ENCODE data around the gene ADGRF5.

The ADGRF5 gene

DNA sequence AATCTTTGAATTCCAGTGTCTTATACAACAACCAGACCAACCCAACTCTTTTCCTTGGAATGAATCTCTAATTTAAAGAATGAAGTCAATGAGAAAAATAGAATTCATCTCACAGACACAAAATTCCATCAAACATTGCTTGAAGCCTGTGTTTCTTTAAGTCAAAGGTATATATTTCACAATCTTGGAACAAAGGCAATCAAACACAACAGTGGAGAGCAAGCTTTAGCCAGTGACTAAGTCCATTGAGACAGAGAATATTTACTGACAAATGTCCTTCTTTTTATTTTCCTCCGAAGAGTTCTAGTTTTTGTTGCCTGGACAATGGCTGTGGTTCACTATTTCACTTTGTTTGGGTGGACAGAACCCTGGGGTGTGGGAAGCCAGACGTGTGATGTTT, 92.8 kb downstream of the ADGRF5 start:
- DNase-seq (ENCODE audit: low read depth in 2 of 2), result no peak

- DNase-seq (ENCODE audit: low read depth in 2 of 2), result no peak
Observed at GRCh38 chr6:46821458-46821881, 100.3 kb downstream of the ADGRF5 start.

DNA sequence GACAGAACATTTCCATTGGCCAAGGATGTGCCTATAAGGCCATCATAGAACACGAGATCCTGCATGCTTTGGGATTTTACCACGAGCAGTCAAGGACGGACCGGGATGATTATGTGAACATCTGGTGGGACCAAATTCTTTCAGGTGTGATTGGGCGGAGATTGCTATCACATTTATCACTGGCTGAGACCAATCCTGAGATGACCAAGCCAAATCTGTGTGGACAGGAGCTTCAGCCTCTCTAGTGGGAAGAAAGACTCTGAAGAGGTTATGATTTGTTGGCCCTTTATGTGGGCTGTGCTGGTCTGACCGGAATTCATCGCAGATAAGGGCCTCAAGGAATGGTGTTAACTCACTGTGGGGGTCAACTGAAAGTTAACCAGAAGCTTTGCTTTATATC, 102.2 kb downstream of the ADGRF5 start:
- no peak for DNase-seq (ENCODE audit: low read depth in 2 of 2)

DNA sequence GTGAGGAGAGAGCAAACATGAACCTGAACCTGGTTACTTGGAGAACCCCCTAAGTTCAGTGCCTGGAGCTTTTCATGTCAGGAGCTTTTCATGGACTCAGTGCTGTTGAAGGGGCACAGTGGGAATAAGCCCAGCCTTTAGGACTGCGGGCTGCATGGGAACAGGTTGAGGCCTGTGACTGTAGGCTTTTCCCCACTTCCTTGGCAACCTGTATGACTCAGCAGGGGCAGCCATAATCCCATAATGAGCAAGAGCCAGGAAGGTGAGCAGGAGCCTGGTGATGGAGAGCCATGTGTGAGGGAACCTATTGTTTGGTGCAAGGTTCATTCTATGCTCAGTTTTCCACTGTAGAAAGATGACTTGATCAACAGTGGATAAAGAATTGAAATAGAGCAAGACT, 105.1 kb downstream of the ADGRF5 start:
- no peak for DNase-seq (ENCODE audit: low read depth in 2 of 2)

DNA sequence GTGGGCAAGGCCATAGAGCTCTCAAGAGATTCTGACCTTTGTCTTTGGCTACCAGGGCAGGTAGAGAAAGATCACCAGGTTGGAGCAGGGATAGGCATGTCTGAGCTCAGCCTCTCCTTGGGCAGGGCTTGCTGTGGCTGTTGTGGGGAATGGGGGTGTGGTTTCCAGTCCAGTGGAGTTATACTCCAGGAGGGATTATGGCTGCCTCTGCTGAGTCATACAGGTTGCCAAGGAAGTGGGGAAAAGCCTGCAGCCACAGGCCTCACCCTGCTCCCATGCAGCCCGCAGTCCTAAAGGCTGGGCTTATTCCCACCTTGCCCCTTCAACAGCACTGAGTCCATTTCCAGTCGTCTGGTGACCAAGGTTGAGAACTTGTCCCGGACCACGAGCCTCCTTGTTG, 106.6 kb downstream of the ADGRF5 start:
- no peak for DNase-seq (ENCODE audit: low read depth in 2 of 2)

DNA sequence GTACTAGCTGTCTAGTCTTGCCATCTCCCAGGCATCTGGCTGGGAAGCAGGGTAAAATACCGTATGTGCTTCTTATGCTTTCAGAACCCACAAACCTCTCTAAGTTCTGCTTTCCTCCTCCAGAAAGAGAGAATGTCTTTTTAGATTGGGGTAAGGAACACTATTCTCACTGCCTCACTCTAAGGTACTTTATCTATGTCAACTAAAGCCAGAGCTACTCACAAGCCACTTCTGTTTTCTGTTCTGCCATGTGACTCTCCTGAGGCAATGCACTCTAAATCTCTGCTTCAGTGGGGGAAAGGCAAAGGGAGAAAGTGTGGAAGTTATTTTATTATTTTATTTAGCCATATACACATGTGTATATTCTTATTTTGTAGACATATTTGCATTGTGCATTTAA, 112.9 kb downstream of the ADGRF5 start:
- DNase-seq (ENCODE audit: low read depth in 2 of 2), result no peak
